WI38 (cell line): ENCODE measurements around the gene ATF3.
A peak's percentile ranks its signal among the peaks of the same experiment; 100 is the strongest.

Source experiments
- H3K4me3 ChIP-seq: 2 replicates; pipeline ENCODE4 v1.5.1; 2011; ENCODE audit warnings: low read depth, mild to moderate bottlenecking, control low read depth, low read length
- TF ChIP-seq, protein P1 (sequence below): IDR thresholded peaks from 2 replicates; pipeline ENCODE4 v1.5.1; 2012; ENCODE audit warnings: low read depth, mild to moderate bottlenecking, control low read depth, low read length

Gene ATF3

DNA sequence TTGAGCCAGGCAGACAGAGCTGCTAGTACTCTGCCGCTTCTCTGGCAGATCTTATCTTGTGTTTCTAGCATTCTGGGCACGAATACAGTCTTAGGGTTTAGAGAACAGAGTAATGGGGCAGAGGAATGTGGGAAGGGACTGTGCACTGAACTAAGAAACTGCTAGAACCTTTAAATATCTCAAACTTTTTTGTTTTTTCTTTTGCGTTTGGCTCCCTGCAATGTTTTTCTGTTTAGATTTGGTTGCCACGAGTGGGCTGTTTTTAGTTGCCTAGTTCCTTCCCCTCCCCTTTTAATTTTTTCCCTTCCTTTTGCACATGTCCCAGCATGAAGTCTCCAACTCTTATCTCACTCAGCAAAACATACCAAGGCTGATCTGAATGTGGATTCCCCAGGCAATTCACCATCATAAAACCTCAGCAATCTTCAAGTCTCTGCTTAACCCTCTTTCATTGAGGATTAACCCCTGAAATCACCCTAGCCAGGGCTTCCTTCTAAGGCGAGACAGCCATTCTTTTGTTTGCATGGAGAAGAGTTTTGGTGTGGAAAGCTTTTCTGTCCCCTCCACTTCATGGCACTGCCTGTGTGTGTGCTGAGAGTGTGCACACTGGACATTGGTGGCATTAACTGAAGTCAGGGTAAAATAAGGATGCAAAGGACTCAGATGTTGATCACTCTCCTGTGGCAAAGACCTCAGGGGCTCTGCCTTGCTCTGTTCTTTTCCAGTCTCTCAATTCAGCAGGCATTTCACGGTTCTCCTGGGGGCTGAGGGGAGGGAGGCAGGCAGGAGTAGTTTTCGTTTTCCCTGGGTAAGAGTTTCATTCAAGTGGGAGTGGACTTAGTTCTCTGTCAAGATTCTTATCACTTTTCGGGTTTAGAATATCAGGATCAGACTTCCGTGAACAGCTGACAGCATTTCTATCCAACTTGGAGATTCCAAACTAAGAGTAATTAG is 2.8 kb upstream of the ATF3 start:
- no peak overlapping the region for H3K4me3 ChIP-seq
- TF ChIP-seq, protein P1, sequence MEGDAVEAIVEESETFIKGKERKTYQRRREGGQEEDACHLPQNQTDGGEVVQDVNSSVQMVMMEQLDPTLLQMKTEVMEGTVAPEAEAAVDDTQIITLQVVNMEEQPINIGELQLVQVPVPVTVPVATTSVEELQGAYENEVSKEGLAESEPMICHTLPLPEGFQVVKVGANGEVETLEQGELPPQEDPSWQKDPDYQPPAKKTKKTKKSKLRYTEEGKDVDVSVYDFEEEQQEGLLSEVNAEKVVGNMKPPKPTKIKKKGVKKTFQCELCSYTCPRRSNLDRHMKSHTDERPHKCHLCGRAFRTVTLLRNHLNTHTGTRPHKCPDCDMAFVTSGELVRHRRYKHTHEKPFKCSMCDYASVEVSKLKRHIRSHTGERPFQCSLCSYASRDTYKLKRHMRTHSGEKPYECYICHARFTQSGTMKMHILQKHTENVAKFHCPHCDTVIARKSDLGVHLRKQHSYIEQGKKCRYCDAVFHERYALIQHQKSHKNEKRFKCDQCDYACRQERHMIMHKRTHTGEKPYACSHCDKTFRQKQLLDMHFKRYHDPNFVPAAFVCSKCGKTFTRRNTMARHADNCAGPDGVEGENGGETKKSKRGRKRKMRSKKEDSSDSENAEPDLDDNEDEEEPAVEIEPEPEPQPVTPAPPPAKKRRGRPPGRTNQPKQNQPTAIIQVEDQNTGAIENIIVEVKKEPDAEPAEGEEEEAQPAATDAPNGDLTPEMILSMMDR: no peak

DNA sequence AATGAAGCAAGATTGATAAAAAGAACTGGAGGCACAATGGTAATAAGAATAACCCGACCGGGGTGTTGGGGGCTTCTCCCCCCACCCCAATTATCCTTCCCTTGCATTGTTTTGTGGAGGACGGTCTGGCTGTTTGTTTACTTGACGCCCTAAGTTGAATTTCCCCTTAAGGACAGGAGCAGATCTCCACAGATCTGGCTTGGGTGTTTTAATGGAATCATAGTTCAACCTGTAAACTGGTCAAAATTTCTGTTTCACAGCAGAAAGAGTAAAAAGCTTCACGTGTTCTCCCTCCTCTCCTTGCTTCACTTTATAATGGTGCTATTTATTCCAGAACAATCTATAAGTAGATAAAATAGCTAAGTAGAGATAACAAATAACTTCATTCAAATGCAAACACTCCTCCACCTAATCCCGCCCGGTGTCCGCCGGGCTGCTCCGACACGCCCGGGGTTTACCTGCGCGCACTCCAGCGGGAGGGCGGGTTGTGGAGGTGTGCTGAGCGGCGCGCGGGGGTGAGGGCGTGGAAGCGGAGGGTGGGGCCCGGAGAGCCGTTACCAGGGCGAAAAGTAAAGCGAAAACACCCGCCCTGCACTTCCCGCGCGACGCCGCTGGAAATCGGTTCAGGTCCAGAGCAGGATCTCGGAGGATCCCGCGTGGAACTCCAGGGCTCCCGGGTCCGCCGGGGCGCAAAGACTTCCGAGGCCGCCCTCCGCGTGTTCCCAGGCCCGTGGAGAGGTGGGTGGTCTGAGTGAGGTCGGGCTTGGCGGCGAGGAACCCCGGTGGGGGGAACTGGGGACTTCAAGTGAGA is 2.0 kb upstream of the ATF3 start:
- TF ChIP-seq, protein P1: no peak
- H3K4me3 ChIP-seq: no peak overlapping the region

DNA sequence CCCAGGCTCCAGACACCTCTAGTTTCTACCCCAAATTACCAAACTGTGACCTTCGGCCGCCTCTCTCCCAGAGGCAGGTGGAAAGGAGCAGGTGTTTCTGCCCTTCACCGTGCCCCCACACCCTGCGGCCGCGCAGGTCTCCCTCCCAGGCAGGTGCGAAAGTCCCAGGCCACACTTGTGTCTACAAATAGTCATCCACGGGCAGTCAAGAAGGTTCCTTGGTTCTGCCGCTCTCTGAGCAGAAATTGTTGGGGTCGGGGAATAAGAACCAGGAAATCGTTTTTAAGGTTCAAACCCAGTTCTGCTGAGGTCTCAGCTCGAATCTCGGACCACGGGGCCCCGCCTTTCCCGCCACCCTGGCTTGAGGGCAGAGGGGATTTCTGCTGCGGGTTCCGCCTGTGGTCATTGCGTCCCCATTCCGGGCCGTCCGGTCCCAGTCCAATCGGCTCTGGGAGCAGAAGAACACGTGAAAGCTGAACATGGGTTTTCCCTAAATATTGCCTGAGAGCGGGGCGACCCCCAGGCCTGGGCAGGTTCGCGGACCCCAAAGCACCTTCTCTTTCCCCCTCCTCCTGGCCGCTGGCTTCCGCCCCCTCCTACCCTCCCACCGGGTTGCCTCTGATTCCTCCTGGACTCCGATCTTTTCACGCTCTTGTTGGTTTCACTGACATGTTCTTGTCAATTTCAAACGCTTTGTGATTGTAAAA is 1.2 kb upstream of the ATF3 start:
- H3K4me3 ChIP-seq: peak overlapping the region; percentile 64
- TF ChIP-seq, protein P1: no peak

DNA sequence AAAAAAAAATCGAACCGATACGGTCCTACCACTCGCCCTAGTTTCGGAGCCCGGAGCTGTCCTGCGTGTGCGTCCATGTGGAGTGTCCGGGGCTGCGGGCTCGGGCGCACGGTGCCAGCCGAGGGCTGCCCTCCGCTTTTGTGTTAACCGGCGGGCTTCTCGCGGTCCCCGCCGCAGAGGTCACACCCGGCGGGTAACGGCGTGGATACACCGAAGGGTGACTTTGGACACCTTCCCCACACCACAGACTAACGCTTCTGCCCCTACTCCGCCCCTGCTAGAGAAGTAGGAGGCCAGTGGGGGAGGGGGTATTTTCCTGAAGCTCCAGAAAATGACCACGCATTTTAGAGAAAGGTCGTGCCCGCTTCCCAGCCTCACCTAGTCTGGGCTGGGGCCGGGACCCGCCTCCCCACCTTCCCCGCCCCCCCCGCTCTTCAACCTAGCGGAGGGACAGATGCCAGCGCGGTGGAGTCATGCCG is 609 bp upstream of the ATF3 start:
- TF ChIP-seq, protein P1: no peak
- peak overlapping the region; percentile 64 for H3K4me3 ChIP-seq

DNA sequence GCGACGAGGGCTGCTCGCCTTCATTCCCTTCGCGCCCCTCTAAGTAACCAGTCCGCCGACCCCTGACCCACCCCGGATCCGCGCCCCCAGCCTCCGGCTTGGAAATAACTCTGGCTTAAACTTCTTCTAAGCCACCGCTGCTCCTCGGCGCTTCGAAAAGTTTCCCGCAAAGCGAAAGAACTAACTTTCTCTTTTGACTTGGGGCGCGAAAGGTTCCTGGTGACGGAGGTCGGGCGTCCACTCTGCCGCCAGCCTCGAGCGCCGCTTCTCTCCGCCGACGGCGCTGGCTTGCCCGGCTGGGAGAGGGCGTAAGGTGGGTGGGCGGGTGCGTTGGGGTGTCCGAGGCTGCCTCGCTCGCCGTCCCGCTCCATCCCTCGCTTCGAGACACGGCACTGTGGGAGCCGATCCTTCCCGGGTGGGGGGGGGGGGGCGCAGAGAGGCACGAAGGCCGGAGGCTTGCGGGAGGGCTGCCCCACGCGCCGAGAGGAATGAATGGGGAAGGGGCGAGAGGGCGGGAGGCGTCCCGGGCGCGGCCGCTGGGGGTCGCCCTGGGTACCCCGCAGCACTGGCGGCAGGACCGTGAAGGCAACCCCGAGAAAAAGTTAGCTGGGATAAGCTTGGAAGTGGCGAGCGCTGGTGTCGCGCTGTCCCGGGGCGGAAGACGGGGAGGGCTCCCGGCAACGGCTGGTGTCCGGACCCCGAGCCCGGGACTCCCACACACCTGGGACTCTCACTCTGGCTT is 569 bp downstream of the ATF3 start:
- H3K4me3 ChIP-seq: peak overlapping the region; percentile 89
- TF ChIP-seq, protein P1: peak; percentile 34

DNA sequence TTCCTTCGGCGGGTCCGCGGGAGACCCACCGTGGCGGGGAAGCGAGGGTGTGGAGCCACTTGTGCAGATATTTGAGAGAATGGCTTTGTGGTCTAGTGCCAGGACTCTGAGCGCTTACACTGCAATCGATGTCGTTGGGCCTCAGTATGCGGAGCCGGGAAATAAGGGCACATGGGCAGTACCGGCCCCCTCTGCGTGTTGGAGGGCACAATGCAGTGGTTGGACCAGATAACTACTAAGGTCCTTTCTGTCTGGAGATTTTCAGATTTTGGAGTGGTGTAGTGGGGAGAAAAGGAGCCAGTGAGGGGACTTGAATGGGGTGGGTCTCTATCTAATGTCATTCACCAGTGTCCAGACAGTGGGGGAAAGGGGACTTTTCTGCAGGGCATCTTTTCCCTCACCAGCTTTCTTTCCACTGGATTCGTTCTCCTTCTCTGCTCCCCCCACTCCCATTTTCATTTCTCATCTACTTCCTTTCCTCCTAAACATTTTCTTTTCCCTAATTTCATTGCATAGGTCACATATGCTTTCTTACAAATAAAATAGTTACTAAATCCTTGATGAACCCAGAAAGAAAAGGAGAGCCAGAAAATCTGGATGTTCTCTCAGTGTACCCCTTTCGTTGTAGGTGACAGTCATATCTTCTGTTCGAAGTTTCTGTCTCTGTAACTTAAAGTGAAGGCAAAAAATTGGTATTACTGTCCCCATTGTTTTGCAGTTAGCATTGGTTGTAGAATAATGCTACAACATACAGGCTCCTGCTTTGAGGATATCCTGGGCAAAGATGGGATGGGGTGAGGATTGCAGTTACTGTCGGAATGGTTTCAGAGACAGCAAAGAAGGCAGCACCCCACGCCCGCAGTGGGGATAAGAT is 1.4 kb downstream of the ATF3 start:
- H3K4me3 ChIP-seq: peak overlapping the region; percentile 89
- TF ChIP-seq, protein P1: no peak
